ACHN (cell line): ENCODE results near the gene ME3.
A peak's percentile ranks its signal among the peaks of the same experiment; 100 is the strongest.

ENCODE experiments used
- DNase-seq: peaks from one replicate; pipeline ENCODE4 v3.0.0-alpha.2; 2015
- in situ Hi-C: cut with HindIII; loops from 2 replicates; pipeline ENCODE4 v1.10.0; 2017; ENCODE audit warnings: low sequenced_read_pairs, low pct_ligation_motif_present, low pct_unique_long_range_greater_than_20kb

ME3 gene

GRCh38 chr11:86464509-86465221 is 207.8 kb downstream of the ME3 start:
- in situ Hi-C loops, result loop anchor here (25.0 kb wide), 1 partner anchor 123 kb away; no protein-coding TSS in a partner anchor
- no peak for DNase-seq

DNA sequence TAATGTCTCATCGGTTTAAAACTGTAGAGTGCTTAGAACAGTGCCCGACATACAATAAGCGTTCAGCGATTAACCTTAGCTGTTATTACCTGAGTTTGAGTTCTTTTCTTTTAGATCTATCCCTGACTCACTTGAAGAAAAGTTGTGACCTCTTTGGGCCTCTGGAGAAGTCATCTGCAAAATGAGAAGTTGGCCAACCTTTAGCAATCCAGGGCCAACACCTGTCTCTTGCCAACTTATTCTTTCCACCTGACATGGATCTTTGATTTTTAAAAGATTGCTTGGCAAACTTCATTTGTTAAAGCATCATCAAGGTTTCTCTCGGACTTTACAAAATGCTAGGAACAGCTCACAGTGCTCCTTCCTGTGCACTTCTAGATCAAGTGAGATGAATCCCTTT is 208.5 kb downstream of the ME3 start:
- in situ Hi-C loops, result loop anchor here (25.0 kb wide), 1 partner anchor 123 kb away; no protein-coding TSS in a partner anchor
- DNase-seq, result no peak

- no peak for DNase-seq
- in situ Hi-C loops, result loop anchor here (25.0 kb wide), 1 partner anchor 124 kb away; no protein-coding TSS in a partner anchor
Measured at GRCh38 chr11:86463120-86463519, 209.3 kb downstream of the ME3 start.

GRCh38 chr11:86461892-86462291 is 210.5 kb downstream of the ME3 start:
- DNase-seq, result no peak
- in situ Hi-C loops, result loop anchor here (25.0 kb wide), 1 partner anchor 125 kb away; no protein-coding TSS in a partner anchor

- peak; percentile 13 for DNase-seq
- in situ Hi-C loops, result loop anchor here (25.0 kb wide), 1 partner anchor 127 kb away; no protein-coding TSS in a partner anchor
Measured at GRCh38 chr11:86460461-86461385, 211.7 kb downstream of the ME3 start.

GRCh38 chr11:86459682-86460460 is 212.5 kb downstream of the ME3 start:
- DNase-seq, result peak; percentile 88
- in situ Hi-C loops, result loop anchor here (25.0 kb wide), 1 partner anchor 127 kb away; no protein-coding TSS in a partner anchor

GRCh38 chr11:86459002-86459385 is 213.4 kb downstream of the ME3 start:
- in situ Hi-C loops, result loop anchor here (25.0 kb wide), 1 partner anchor 128 kb away; no protein-coding TSS in a partner anchor
- no peak for DNase-seq

- in situ Hi-C loops, result loop anchor here (25.0 kb wide), 1 partner anchor 129 kb away; no protein-coding TSS in a partner anchor
- DNase-seq, result no peak
Measured at GRCh38 chr11:86458294-86459001, 214.0 kb downstream of the ME3 start.

DNA sequence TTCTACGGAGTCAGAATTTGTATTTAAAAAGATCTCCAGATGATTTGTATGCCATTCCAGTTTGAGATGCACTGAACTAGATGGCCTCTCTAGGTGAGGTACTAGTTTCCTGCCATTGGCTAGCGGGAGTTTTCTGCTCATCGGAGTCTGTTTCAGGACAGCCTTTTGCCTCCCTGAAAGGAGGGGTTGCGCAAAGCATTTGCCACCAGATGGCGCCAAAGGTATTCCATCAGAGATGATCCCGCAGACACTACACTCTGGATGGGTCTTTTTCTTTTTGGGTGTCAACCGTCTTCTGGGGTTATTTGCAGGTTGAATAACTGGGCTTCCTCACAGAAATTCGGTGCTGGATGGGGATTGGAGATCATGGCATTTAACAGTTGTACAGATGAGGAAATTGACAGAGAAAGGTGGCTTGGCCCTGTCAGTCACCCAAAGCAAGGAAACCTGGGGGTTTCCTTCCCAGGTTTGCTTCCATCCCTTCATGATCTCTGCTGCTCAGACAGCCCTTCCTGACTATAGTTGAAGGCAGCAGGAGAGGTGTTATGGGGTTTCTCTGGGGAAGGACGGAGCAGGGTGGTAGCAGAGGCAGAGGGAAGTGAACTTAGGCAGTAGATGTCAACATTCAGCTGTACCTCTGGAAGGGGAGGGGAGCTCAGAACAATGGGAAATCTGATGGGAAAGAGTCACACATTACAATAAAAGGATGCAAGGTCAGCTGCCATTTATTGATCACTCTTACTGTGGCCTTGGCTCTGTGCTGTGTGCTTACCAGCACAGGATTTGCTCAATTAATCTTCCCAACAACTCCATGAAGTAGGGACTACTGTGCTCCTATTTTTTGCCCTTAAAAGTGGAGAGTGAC is 216.1 kb downstream of the ME3 start:
- DNase-seq, result peak; percentile 80
- in situ Hi-C loops, result loop anchor here (25.0 kb wide), 1 partner anchor 131 kb away; no protein-coding TSS in a partner anchor

- in situ Hi-C loops, result loop anchor here (25.0 kb wide), 1 partner anchor 134 kb away; no protein-coding TSS in a partner anchor
- no peak for DNase-seq
Measured at GRCh38 chr11:86453290-86454030, 219.0 kb downstream of the ME3 start.

DNA sequence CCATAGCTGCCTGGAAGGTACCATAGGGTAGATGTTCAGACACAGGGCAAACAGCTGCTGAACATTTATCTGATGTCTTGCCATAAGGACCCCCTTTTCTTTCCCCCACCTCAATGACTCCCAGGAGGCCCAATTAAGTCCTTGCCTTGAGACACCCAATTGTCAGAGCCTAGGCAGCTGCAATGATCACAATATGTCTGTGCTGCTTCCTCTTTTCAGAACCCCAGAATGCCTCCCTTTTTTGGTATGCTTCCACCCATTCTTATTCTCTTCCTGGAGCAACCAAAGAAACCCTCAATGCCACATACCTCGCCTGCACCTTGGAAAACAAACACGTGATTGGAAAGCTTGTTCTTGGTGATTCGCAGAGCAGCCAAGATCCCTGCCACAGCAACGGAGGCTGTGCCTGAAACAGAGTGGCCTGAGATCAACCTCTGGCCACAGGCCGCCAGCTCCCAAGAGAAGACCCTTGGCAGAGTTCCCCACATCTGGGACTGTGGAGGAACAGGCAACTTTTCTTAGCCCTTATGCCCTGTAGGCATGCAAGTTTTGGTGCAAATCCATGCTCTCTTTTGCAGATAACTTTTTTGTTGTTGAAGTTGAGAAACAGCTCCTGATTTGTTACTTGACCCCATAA is 222.3 kb downstream of the ME3 start:
- no peak for DNase-seq
- in situ Hi-C loops, result loop anchor here (25.0 kb wide), 1 partner anchor 137 kb away; no protein-coding TSS in a partner anchor

DNA sequence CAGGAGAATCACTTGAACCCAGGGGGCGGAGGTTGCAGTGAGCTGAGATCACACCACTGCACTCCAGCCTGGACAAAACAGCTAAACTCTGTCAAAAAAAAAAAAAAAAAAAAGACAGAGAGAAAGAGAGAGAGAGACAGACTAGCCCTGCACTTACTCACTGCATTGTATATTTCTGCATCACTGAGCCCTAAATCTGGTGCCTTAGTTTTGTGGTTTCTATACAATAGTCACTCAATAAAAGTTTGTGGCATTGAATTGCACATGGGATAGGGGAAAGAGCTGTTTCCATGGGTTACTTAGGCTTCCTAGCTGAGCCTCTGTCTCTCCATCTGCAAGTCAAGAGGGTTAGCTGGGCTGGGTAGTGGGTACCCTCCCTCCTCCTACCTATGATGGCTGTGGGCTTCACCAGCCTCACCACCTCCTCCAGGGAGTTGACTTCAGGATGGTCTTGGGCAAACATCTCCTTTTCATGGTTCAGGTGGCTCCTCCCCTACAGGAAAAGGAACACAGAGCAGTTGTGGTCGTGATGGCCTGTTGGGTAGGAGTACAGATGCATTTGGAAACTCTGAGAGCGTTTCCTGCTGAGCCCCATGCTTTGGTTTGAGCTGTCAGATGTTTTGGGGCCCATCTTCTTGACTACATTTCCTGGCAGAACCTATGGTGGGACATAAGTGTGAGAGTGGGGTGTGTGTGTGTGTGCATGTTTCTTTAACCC is 224.5 kb downstream of the ME3 start:
- in situ Hi-C loops, result no loop called here
- DNase-seq, result no peak

GRCh38 chr11:86446924-86447285 is 225.5 kb downstream of the ME3 start:
- in situ Hi-C loops, result no loop called here
- no peak for DNase-seq

GRCh38 chr11:86446163-86446923 is 226.1 kb downstream of the ME3 start:
- in situ Hi-C loops, result no loop called here
- no peak for DNase-seq

GRCh38 chr11:86444981-86445380 is 227.4 kb downstream of the ME3 start:
- no peak for DNase-seq
- in situ Hi-C loops, result no loop called here
